ENCODE results near the gene CCNO.

- TF ChIP-seq CTCF (IDR thresholded peaks at IDR 0.05) (no peak), POLR2AphosphoS5 (IDR thresholded peaks at IDR 0.05) (peak; percentile 50 to 86 (median 80)), POLR2A (IDR thresholded peaks at IDR 0.05) (no peak)
These were observed 1.5 kb downstream of the CCNO start for GRCh38 chr5:55231919-55232270.

Data from sigmoid colon (tissue), 4 donors.